K562 (cell line): Measurements from ENCODE around the gene MED16. TPM values are rescaled to one million over a fixed set of nuclear protein-coding genes. Genes with fewer than 3 reads are reported as not detected.

Source experiments
- BCL6 ChIP-seq: fragments of 250-450 bp; sonication (Bioruptor Pico); IDR thresholded peaks from 2 replicates; pipeline ENCODE4 v1.4.0; 2020
- CBFB ChIP-seq: sonication (generic); formaldehyde crosslinking; IDR thresholded peaks from 2 replicates; pipeline ENCODE4 v1.4.0; 2020; ENCODE audit warnings: mild to moderate bottlenecking, missing genetic modification reagents
- DDX20 ChIP-seq: fragments of 450-650 bp; IDR thresholded peaks from 2 replicates; pipeline ENCODE4 v1.6.1; 2016; ENCODE audit warnings: missing genetic modification characterization, low read depth, mild to moderate bottlenecking, missing compliant biosample characterization, moderate library complexity
- EHMT2 ChIP-seq: fragments of 450-650 bp; IDR thresholded peaks from 2 replicates; pipeline ENCODE4 v1.6.1; 2018; ENCODE audit warnings: antibody characterized with exemption
- GTF2A2 ChIP-seq: IDR thresholded peaks from 2 replicates; pipeline ENCODE4 v1.6.1; 2016; ENCODE audit warnings: mild to moderate bottlenecking, missing genetic modification characterization, missing compliant biosample characterization
- HMG20B ChIP-seq: fragments of 250-450 bp; sonication (Bioruptor Pico); IDR thresholded peaks from 2 replicates; pipeline ENCODE4 v1.5.0; 2021; ENCODE audit warnings: mild to moderate bottlenecking
- MAX ChIP-seq: sonication (generic); formaldehyde crosslinking; IDR thresholded peaks from 2 replicates; pipeline ENCODE4 v1.9.0; 2022; ENCODE audit warnings: mild to moderate bottlenecking, missing genetic modification reagents
- PRDM10 ChIP-seq: fragments of 450-650 bp; IDR thresholded peaks from 2 replicates; pipeline ENCODE4 v1.6.1; 2018; ENCODE audit not compliant: partially characterized antibody
- RFX7 ChIP-seq: fragments of 250-450 bp; sonication (Bioruptor Pico); IDR thresholded peaks from 2 replicates; pipeline ENCODE4 v1.5.1; 2021; ENCODE audit warnings: mild to moderate bottlenecking
- RUNX1 ChIP-seq: sonication (generic); IDR thresholded peaks from 2 replicates; pipeline ENCODE4 v1.6.1; 2016; ENCODE audit warnings: antibody characterized with exemption, low read depth
- SRSF7 ChIP-seq: fragments of 200-400 bp; formaldehyde crosslinking; optimal IDR thresholded peaks from 2 replicates; pipeline ENCODE3; 2017; ENCODE audit warnings: mild to moderate bottlenecking, low read depth, low read length
- WHSC1 ChIP-seq: IDR thresholded peaks from one replicate; pipeline ENCODE4 v1.6.1; 2012; ENCODE audit warnings: low read length, control low read depth, inconsistent platforms
- XRCC4 ChIP-seq: IDR thresholded peaks from one replicate; pipeline ENCODE4 v1.6.1; 2011; ENCODE audit not compliant: insufficient read depth, insufficient read length; ENCODE audit errors: extremely low read depth
- ZBTB34 ChIP-seq: fragments of 250-450 bp; sonication (Bioruptor Pico); IDR thresholded peaks from 2 replicates; pipeline ENCODE4 v1.8.0; 2021; ENCODE audit warnings: mild to moderate bottlenecking, moderate library complexity
- ZBTB49 ChIP-seq: sonication (generic); formaldehyde crosslinking; IDR thresholded peaks from 2 replicates; pipeline ENCODE4 v1.8.0; 2022; ENCODE audit warnings: missing genetic modification reagents, mild to moderate bottlenecking, borderline replicate concordance
- ZFP30 ChIP-seq: fragments of 250-450 bp; sonication (Bioruptor Pico); IDR thresholded peaks from 2 replicates; pipeline ENCODE4 v1.8.0; 2022; ENCODE audit warnings: moderate library complexity, mild to moderate bottlenecking, inconsistent platforms, borderline replicate concordance
- ZFX ChIP-seq: sonication (generic); formaldehyde crosslinking; IDR thresholded peaks from 2 replicates; pipeline ENCODE4 v1.8.0; 2022; ENCODE audit warnings: mild to moderate bottlenecking, missing genetic modification reagents, moderate library complexity
- ZNF12 ChIP-seq: sonication (generic); formaldehyde crosslinking; IDR thresholded peaks from 2 replicates; pipeline ENCODE4 v1.4.0; 2020; ENCODE audit warnings: mild to moderate bottlenecking, missing genetic modification reagents
- ZNF253 ChIP-seq: fragments of 250-450 bp; sonication (Bioruptor Pico); conservative IDR thresholded peaks from 2 replicates; pipeline ENCODE4 v1.6.1; 2021; ENCODE audit warnings: mild to moderate bottlenecking
- ZNF444 ChIP-seq: fragments of 250-450 bp; sonication (Bioruptor Pico); IDR thresholded peaks from 2 replicates; pipeline ENCODE4 v1.4.0; 2020; ENCODE audit warnings: mild to moderate bottlenecking, moderate library complexity
- ZNF445 ChIP-seq: fragments of 250-450 bp; sonication (Bioruptor Pico); IDR thresholded peaks from 2 replicates; pipeline ENCODE4 v1.4.0; 2020; ENCODE audit warnings: low read depth, mild to moderate bottlenecking, moderate library complexity
- ZNF695 ChIP-seq: fragments of 450-650 bp; formaldehyde crosslinking; IDR thresholded peaks from 2 replicates; pipeline ENCODE4 v1.4.0; 2020; ENCODE audit warnings: mild to moderate bottlenecking, moderate library complexity
- polyA plus RNA-seq, 8 experiments: library from polyadenylated mRNA; depleted of rRNA in 4 of 8; stranded (reverse) in 5 of 8; unstranded in 3 of 8; fragments of >200 nt; fragmentation: Nextera tagmentation in 2 of 8; fragmentation: Illumina TruSeq in 1 of 8; extraction: Ambion mirVana in 2 of 8; extraction: Trizol in 1 of 8; gene quantifications; 2 replicates each; pipeline versions ENCODE4 v1.2.1 to v1.2.3, GENCODE V29; 2011 to 2014; ENCODE audit warnings: inconsistent platforms in 1 of 8, missing spikeins in 1 of 8
- total RNA-seq, 7 experiments: library from RNA; depleted of rRNA in 6 of 7; stranded (reverse); fragments of >200 nt in 6 of 7; fragmentation: Illumina TruSeq in 2 of 7; extraction: Trizol in 2 of 7; gene quantifications; 2 replicates each; pipeline versions ENCODE4 v1.2.1 to v1.2.3, GENCODE V29; 2011 to 2021; ENCODE audit warnings: low replicate concordance in 1 of 7

MED16 gene
- total and polyA plus RNA-seq, 9 of the 15 experiments (the other 6 are each of a cell fraction or from before 2014, with no cell fraction given): 0.89 to 59.9 (median 8.6) TPM

- TF ChIP-seq ZBTB34 (CRISPR knock-in tag) (no peak), GTF2A2 (tag) (no peak), PRDM10 (no peak), ZNF253 (CRISPR knock-in tag) (no peak), ZFP30 (CRISPR knock-in tag) (no peak), ZNF695 (no peak), ZFX (no peak), WHSC1 (no peak), CBFB (CRISPR knock-in tag) (no peak), BCL6 (no peak), ZNF444 (CRISPR knock-in tag) (no peak), DDX20 (no peak), EHMT2 (no peak), RUNX1 (no peak), RFX7 (CRISPR knock-in tag) (no peak), ZNF445 (CRISPR knock-in tag) (no peak), ZBTB49 (CRISPR knock-in tag) (no peak), HMG20B (CRISPR knock-in tag) (no peak), SRSF7 (no peak), XRCC4 (no peak), MAX (no peak), ZNF12 (CRISPR knock-in tag) (no peak)
Measured at GRCh38 chr19:912181-913079, 19.4 kb upstream of the MED16 start (continued).
